ENCODE data around the gene ENTHD1. TPM values are rescaled to one million over a fixed set of nuclear protein-coding genes. Genes with fewer than 3 reads are reported as not detected.

Gene ENTHD1
- total and polyA plus RNA-seq, 2 of the 8 experiments (the other 6 are each of a cell fraction or from before 2014, with no cell fraction given), result not detected

DNA sequence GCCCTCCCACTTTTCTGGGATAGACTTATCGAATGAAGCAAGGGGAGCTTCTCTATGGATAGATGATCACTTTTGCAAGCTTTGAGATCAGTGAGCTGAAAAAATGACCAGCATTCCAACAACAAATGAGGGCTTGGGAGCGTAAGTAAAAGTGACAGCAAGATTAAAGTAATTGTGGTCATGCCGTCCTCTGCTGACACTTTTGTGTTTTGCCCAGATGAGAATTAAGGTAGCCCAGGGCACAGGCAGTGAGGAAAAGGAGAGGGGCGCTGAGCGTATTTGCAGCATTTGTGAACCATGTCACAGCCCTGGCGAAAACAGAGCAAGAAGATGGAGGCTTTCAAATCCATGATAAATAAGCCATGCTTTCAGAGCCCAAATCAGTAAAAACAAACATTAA, 42.1 kb upstream of the ENTHD1 start:
- Histone ChIP-seq H3K4ac (replicated peaks; ENCODE audit: insufficient read length, low read depth, low read length) (no peak overlapping the region), H3K36me3 (ENCODE audit: control insufficient read depth in 2 of 4, insufficient read depth in 4 of 4, low read length in 3 of 4) (no peaks in the 10 kb centered on the region), H2AK5ac (ENCODE audit: low read depth, low read length) (no peak overlapping the region; the same call in 1 of the 2 replicates), H3K56ac (replicated peaks; ENCODE audit: insufficient read length, low read depth, low read length) (no peak overlapping the region), H4K91ac (replicated peaks; ENCODE audit: insufficient read length, low read length) (no peak overlapping the region), H3K9ac (replicated peaks in 1 of 4; ENCODE audit: extremely low read depth in 1 of 4, low read depth in 3 of 4, low read length in 3 of 4) (no peak overlapping the region), H3K14ac (ENCODE audit: insufficient read length) (no peak overlapping the region), H4K8ac (ENCODE audit: extremely low read depth, insufficient read depth, low read length) (no peak overlapping the region), H2AFZ (ENCODE audit: low read length) (no peak overlapping the region), H3K79me1 (ENCODE audit: low read depth, low read length) (no peaks in the 10 kb centered on the region), H3K23me2 (ENCODE audit: low read depth, low read length) (no peaks in the 10 kb centered on the region; the same call in 1 of the 2 replicates), H3K4me3 (ENCODE audit: extremely low read depth in 1 of 4, insufficient read depth in 2 of 4, low read depth in 3 of 4, low read length in 4 of 4) (no peak overlapping the region), H3K79me2 (ENCODE audit: control insufficient read depth in 1 of 2, insufficient read depth in 2 of 2, low read length in 2 of 2) (no peaks in the 10 kb centered on the region), H4K20me1 (replicated peaks in 1 of 2; ENCODE audit: control insufficient read depth in 1 of 2, insufficient read depth in 2 of 2, low read length in 2 of 2) (no peaks in the 10 kb centered on the region), H3K4me2 (ENCODE audit: insufficient read depth in 1 of 2, low read depth in 2 of 2, low read length in 2 of 2) (no peak overlapping the region), H2BK15ac (ENCODE audit: low read length) (no peak overlapping the region), H3K18ac (ENCODE audit: extremely low read depth, low read length) (no peak overlapping the region), H3K27me3 (replicated peaks in 1 of 4; ENCODE audit: control insufficient read depth in 3 of 4, extremely low read depth in 1 of 4, insufficient read depth in 3 of 4, low read length in 3 of 4) (no peaks in the 10 kb centered on the region; a peak in 1 of 7 replicates), H2BK12ac (ENCODE audit: low read depth, low read length) (no peak overlapping the region), H3K9me3 (ENCODE audit: insufficient read depth in 2 of 2, low read depth in 1 of 2, low read length in 1 of 2) (no peaks in the 10 kb centered on the region), H3K27ac (ENCODE audit: low read depth, low read length) (no peak overlapping the region), H2BK20ac (ENCODE audit: low read length) (no peak overlapping the region), H3K23ac (ENCODE audit: insufficient read length) (no peak overlapping the region), H4K5ac (ENCODE audit: insufficient read length, low read depth, low read length) (no peak overlapping the region), H3K4me1 (replicated peaks in 1 of 4; ENCODE audit: control insufficient read depth in 3 of 4, insufficient read depth in 4 of 4, low read length in 3 of 4) (peaks cover 0 to 13% (median 4%) of the 10 kb centered on the region in 4 experiments; a peak in 6 of 7 replicates), H2BK5ac (ENCODE audit: low read depth, low read length) (no peak overlapping the region), H2BK120ac (replicated peaks; ENCODE audit: low read depth, low read length) (no peak overlapping the region)
- CTCF ChIA-PET (ENCODE audit: partially characterized antibody), result interaction anchor here (0.6 to 4.1 kb wide), 9 partner anchors 11 to 265 kb away, joined by 3 to 110 read pairs (median 4); no protein-coding TSS in a partner anchor
- POLR2A ChIA-PET (ENCODE audit: partially characterized antibody), result interaction anchor here (0.8 kb wide), 1 partner anchor 8 kb away, joined by 3 read pairs; no protein-coding TSS in a partner anchor
- 84% methylated on average over 6 of the region's 6 CpGs; no CpG with 5 or more reads in 1 of the 2 experiments for WGBS, 2 experiments (ENCODE audit: extremely low coverage in 1 of 2, insufficient coverage in 1 of 2, insufficient read length in 1 of 2, insufficient replicate concordance in 2 of 2, low coverage in 1 of 2, low lambda C conversion rate in 2 of 2, missing lambda C conversion rate in 1 of 2)
- FAIRE-seq (no peak), DNase-seq (ENCODE audit: low read depth in 1 of 2, low spot score in 2 of 2) (no peak)
- TF ChIP-seq KDM4A (IDR thresholded peaks at IDR 0.05; ENCODE audit: low read depth, low read length, severe bottlenecking) (no peak), CREB1 (IDR thresholded peaks at IDR 0.05) (no peak), SIX5 (IDR thresholded peaks at IDR 0.05; ENCODE audit: low read depth, low read length) (no peak), SP2 (IDR thresholded peaks at IDR 0.05; ENCODE audit: low read length) (no peak), HDAC6 (IDR thresholded peaks at IDR 0.05; ENCODE audit: low read depth, low read length) (no peak), BRCA1 (IDR thresholded peaks at IDR 0.05; ENCODE audit: low read depth, low read length) (no peak), FOSL1 (IDR thresholded peaks at IDR 0.05; ENCODE audit: insufficient read depth, low read depth, low read length) (no peak), SRF (IDR thresholded peaks at IDR 0.05; ENCODE audit: low read depth, low read length) (no peak), GABPA (IDR thresholded peaks at IDR 0.05; ENCODE audit: borderline replicate concordance, insufficient read depth, low read length) (no peak)

Measured in H1 (cell line).